HepG2 (cell line): ENCODE data around the gene CLASRP. TPM values are rescaled to one million over a fixed set of nuclear protein-coding genes. Genes with fewer than 3 reads are reported as not detected.

Experiments
- AGO1 ChIP-seq: fragments of 200-400 bp; formaldehyde crosslinking; IDR thresholded peaks from 2 replicates; pipeline ENCODE4 v1.6.1; 2017; ENCODE audit warnings: mild to moderate bottlenecking, low read depth, low read length, moderate library complexity; ENCODE audit not compliant: poor library complexity, severe bottlenecking
- ARNTL ChIP-seq: sonication (generic); formaldehyde crosslinking; IDR thresholded peaks from 2 replicates; pipeline ENCODE4 v1.4.0; 2020; ENCODE audit warnings: mild to moderate bottlenecking, missing genetic modification reagents
- ATF2 ChIP-seq: sonication (generic); formaldehyde crosslinking; IDR thresholded peaks from 2 replicates; pipeline ENCODE4 v1.4.0; 2020; ENCODE audit warnings: missing genetic modification reagents
- EP300 ChIP-seq, 3 experiments: sonication (generic) in 1 of 3; formaldehyde crosslinking in 1 of 3; IDR thresholded peaks; 2 replicates each; pipeline versions ENCODE4 v1.5.1 to v1.6.1; 2011 to 2020; ENCODE audit warnings: low read depth in 2 of 3, low read length in 2 of 3, borderline replicate concordance in 1 of 3, improper control_type of control experiment in 1 of 3, mild to moderate bottlenecking in 1 of 3, missing genetic modification reagents in 1 of 3, moderate library complexity in 1 of 3
- KLF12 ChIP-seq: sonication (generic); formaldehyde crosslinking; IDR thresholded peaks from 2 replicates; pipeline ENCODE4 v1.4.0; 2020; ENCODE audit warnings: missing genetic modification reagents, borderline replicate concordance
- MLLT10 ChIP-seq: sonication (generic); formaldehyde crosslinking; IDR thresholded peaks from 2 replicates; pipeline ENCODE4 v1.4.0; 2020; ENCODE audit warnings: missing genetic modification reagents
- MYC ChIP-seq: sonication (generic); formaldehyde crosslinking; IDR thresholded peaks from 2 replicates; pipeline ENCODE4 v1.9.0; 2021; ENCODE audit warnings: missing genetic modification reagents, borderline replicate concordance
- SCMH1 ChIP-seq: sonication (generic); formaldehyde crosslinking; IDR thresholded peaks from 2 replicates; pipeline ENCODE4 v1.9.0; 2021; ENCODE audit warnings: missing genetic modification reagents, mild to moderate bottlenecking, borderline replicate concordance
- SP1 ChIP-seq, 2 experiments: fragments of 450-650 bp in 1 of 2; sonication (generic) in 1 of 2; formaldehyde crosslinking in 1 of 2; IDR thresholded peaks; 2 replicates each; pipeline versions ENCODE4 v1.4.0 to v1.6.1; 2016 to 2020; ENCODE audit warnings: missing genetic modification reagents in 1 of 2
- SYNCRIP ChIP-seq: fragments of 200-400 bp; formaldehyde crosslinking; IDR thresholded peaks from 2 replicates; pipeline ENCODE4 v1.6.1; 2018; ENCODE audit warnings: mild to moderate bottlenecking, low read depth, low read length; ENCODE audit not compliant: insufficient read depth
- U2AF2 ChIP-seq: fragments of 200-400 bp; formaldehyde crosslinking; IDR thresholded peaks from 2 replicates; pipeline ENCODE4 v1.6.1; 2017; ENCODE audit warnings: low read depth, mild to moderate bottlenecking, low read length
- ZFY ChIP-seq: sonication (generic); formaldehyde crosslinking; IDR thresholded peaks from 2 replicates; pipeline ENCODE4 v1.4.0; 2020; ENCODE audit warnings: missing genetic modification reagents
- ZNF33A ChIP-seq: sonication (generic); formaldehyde crosslinking; IDR thresholded peaks from 2 replicates; pipeline ENCODE4 v1.5.1; 2020; ENCODE audit warnings: missing genetic modification reagents, mild to moderate bottlenecking, moderate library complexity, borderline replicate concordance
- ZNF510 ChIP-seq: sonication (generic); formaldehyde crosslinking; IDR thresholded peaks from 2 replicates; pipeline ENCODE4 v1.4.0; 2020; ENCODE audit warnings: low read depth, mild to moderate bottlenecking, missing genetic modification reagents
- ZNF546 ChIP-seq: sonication (generic); formaldehyde crosslinking; conservative IDR thresholded peaks from 2 replicates; pipeline ENCODE4 v1.8.1; 2023; ENCODE audit warnings: mild to moderate bottlenecking, missing genetic modification reagents
- ZNF670 ChIP-seq: sonication (generic); formaldehyde crosslinking; IDR thresholded peaks from 2 replicates; pipeline ENCODE4 v1.8.0; 2022; ENCODE audit warnings: mild to moderate bottlenecking, missing genetic modification reagents, borderline replicate concordance
- ZNF770 ChIP-seq: sonication (generic); formaldehyde crosslinking; IDR thresholded peaks from 2 replicates; pipeline ENCODE4 v1.5.0; 2020; ENCODE audit warnings: mild to moderate bottlenecking, missing genetic modification reagents
- ZNF781 ChIP-seq: sonication (generic); formaldehyde crosslinking; IDR thresholded peaks from 2 replicates; pipeline ENCODE4 v1.5.1; 2020; ENCODE audit warnings: borderline replicate concordance, mild to moderate bottlenecking, missing genetic modification reagents; ENCODE audit errors: not compliant biosample characterization
- ZNF782 ChIP-seq: sonication (generic); formaldehyde crosslinking; IDR thresholded peaks from 2 replicates; pipeline ENCODE4 v1.4.0; 2020; ENCODE audit warnings: missing genetic modification reagents, mild to moderate bottlenecking, borderline replicate concordance
- ZNF792 ChIP-seq: IDR thresholded peaks from 2 replicates; pipeline ENCODE4 v1.6.1; 2016
- ZNF816 ChIP-seq: sonication (generic); formaldehyde crosslinking; IDR thresholded peaks from 2 replicates; pipeline ENCODE4 v1.8.0; 2022; ENCODE audit warnings: missing genetic modification reagents, mild to moderate bottlenecking, borderline replicate concordance
- polyA plus RNA-seq, 8 experiments: library from polyadenylated mRNA; depleted of rRNA in 3 of 8; stranded (reverse) in 7 of 8; unstranded in 1 of 8; fragments of >200 nt; fragmentation: Illumina TruSeq in 4 of 8; extraction: Trizol in 4 of 8; gene quantifications; 2 replicates each; pipeline versions ENCODE4 v1.2.1 to v1.2.3, GENCODE V29; 2011 to 2016; ENCODE audit warnings: low read depth in 4 of 8, missing spikeins in 1 of 8, mixed read lengths in 1 of 8; ENCODE audit not compliant: insufficient read depth in 1 of 8
- total RNA-seq, 5 experiments: library from RNA; depleted of rRNA; stranded (reverse); fragments of >200 nt; fragmentation: Illumina TruSeq; extraction: Trizol; gene quantifications; 2 replicates each; pipeline ENCODE4 v1.2.3, GENCODE V29; 2016; ENCODE audit warnings: low read depth in 1 of 5
- TF ChIP-seq, protein P1 (sequence below): IDR thresholded peaks from 2 replicates; pipeline ENCODE4 v1.6.1; 2016; ENCODE audit warnings: missing compliant biosample characterization, missing genetic modification reagents, borderline replicate concordance
- TF ChIP-seq, protein P2 (sequence below): sonication (generic); formaldehyde crosslinking; IDR thresholded peaks from 2 replicates; pipeline ENCODE4 v1.4.0; 2020; ENCODE audit warnings: missing genetic modification reagents, borderline replicate concordance

The CLASRP gene
- total and polyA plus RNA-seq, 2 of the 13 experiments (the other 11 are each of a cell fraction or from before 2014, with no cell fraction given), result 32.0 to 51.4 TPM

- TF ChIP-seq ZNF33A (CRISPR knock-in tag) (no peak), ATF2 (CRISPR knock-in tag) (no peak), MLLT10 (CRISPR knock-in tag) (no peak), ZNF816 (CRISPR knock-in tag) (no peak), KLF12 (CRISPR knock-in tag) (no peak), ZNF782 (CRISPR knock-in tag) (no peak), SCMH1 (no peak), ZFY (CRISPR knock-in tag) (no peak), U2AF2 (no peak), SP1 (IDR thresholded peaks at IDR 0.05) (no peak), SP1 (CRISPR knock-in tag; IDR thresholded peaks at IDR 0.05) (no peak), EP300 (IDR thresholded peaks at IDR 0.05; ENCODE audit: low read depth in 2 of 2, low read length in 2 of 2) (no peak), EP300 (CRISPR knock-in tag; IDR thresholded peaks at IDR 0.05; ENCODE audit: borderline replicate concordance) (no peak), ZNF781 (CRISPR knock-in tag) (no peak), ARNTL (CRISPR knock-in tag) (no peak), AGO1 (no peak), ZNF546 (CRISPR knock-in tag) (no peak), ZNF670 (CRISPR knock-in tag) (no peak), ZNF510 (CRISPR knock-in tag) (no peak), SYNCRIP (no peak), ZNF770 (CRISPR knock-in tag) (no peak), ZNF792 (CRISPR knock-in tag) (no peak), MYC (CRISPR knock-in tag) (0 out of 2 replicates have a peak, but pooled peaks have one; percentile 17)
- TF ChIP-seq, protein P1, sequence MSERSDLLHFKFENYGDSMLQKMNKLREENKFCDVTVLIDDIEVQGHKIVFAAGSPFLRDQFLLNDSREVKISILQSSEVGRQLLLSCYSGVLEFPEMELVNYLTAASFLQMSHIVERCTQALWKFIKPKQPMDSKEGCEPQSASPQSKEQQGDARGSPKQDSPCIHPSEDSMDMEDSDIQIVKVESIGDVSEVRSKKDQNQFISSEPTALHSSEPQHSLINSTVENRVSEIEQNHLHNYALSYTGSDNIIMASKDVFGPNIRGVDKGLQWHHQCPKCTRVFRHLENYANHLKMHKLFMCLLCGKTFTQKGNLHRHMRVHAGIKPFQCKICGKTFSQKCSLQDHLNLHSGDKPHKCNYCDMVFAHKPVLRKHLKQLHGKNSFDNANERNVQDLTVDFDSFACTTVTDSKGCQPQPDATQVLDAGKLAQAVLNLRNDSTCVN (CRISPR knock-in tag), result no peak
- TF ChIP-seq, protein P2, sequence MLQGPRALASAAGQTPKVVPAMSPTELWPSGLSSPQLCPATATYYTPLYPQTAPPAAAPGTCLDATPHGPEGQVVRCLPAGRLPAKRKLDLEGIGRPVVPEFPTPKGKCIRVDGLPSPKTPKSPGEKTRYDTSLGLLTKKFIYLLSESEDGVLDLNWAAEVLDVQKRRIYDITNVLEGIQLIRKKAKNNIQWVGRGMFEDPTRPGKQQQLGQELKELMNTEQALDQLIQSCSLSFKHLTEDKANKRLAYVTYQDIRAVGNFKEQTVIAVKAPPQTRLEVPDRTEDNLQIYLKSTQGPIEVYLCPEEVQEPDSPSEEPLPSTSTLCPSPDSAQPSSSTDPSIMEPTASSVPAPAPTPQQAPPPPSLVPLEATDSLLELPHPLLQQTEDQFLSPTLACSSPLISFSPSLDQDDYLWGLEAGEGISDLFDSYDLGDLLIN (CRISPR knock-in tag), result no peak
These were observed 36.6 kb downstream of the CLASRP start (continued) for GRCh38 chr19:45075301-45076028.
